Activated T-helper 1 cell treated with anti-CD3 and anti-CD28 coated beads, Interleukin-12 subunit alpha, Interleukin-12 subunit beta, Interleukin-2, Interleukin-4 antibody, amounts not matched to agents 30 ng/mL and 10 ng/mL and 1 ng/mL, durations not matched to agents 14 hours and 24 hours and 36 hours (primary cell): ENCODE results near the gene GULP1. TPM values are rescaled to one million over a fixed set of nuclear protein-coding genes. Genes with fewer than 3 reads are reported as not detected.

Experiments used
- DNase-seq: peaks from one replicate; pipeline ENCODE4 v3.0.0; 2021; ENCODE audit warnings: low spot score
- H3K27ac Mint-ChIP-seq: one replicate; pipeline ENCODE4 v1.8.0; 2021; ENCODE audit warnings: mild to moderate bottlenecking, mixed read lengths
- H3K27me3 Mint-ChIP-seq: one replicate; pipeline ENCODE4 v1.8.0; 2022; ENCODE audit warnings: mild to moderate bottlenecking, moderate library complexity, mixed read lengths; ENCODE audit not compliant: insufficient read depth
- H3K36me3 Mint-ChIP-seq: one replicate; pipeline ENCODE4 v1.8.0; 2021; ENCODE audit warnings: low read depth, mixed read lengths
- H3K4me1 Mint-ChIP-seq: one replicate; pipeline ENCODE4 v1.8.0; 2021; ENCODE audit warnings: low read depth, mixed read lengths
- H3K4me3 Mint-ChIP-seq: one replicate; pipeline ENCODE4 v1.8.0; 2021; ENCODE audit warnings: mild to moderate bottlenecking, moderate library complexity, mixed read lengths
- H3K9me3 Mint-ChIP-seq: one replicate; pipeline ENCODE4 v1.8.0; 2021; ENCODE audit warnings: mixed read lengths
- intact Hi-C: fragments of 100-400 bp; cut with micrococcal nuclease; formaldehyde crosslinking; loops from one replicate; pipeline ENCODE4 v1.15.1; 2024
- total RNA-seq: library from RNA; stranded (reverse); gene quantifications from 2 replicates; pipeline ENCODE4 v1.2.3, GENCODE V29; 2022

GULP1 gene
- total RNA-seq, 1 donor from 2014 or later: not detected

GRCh38 chr2:188629753-188630527, 338.3 kb downstream of the GULP1 start:
- intact Hi-C loops: no loop called here
- no peak for DNase-seq
- Mint-ChIP-seq H3K27ac (no peak overlapping the region), H3K27me3 (no peaks in the 10 kb centered on the region), H3K9me3 (no peaks in the 10 kb centered on the region), H3K36me3 (no peaks in the 10 kb centered on the region), H3K4me1 (no peaks in the 10 kb centered on the region), H3K4me3 (no peak overlapping the region)

- intact Hi-C loops: no loop called here
- H3K4me1 Mint-ChIP-seq: no peaks in the 10 kb centered on the region
These were observed 339.5 kb downstream of the GULP1 start for GRCh38 chr2:188631037-188631809.

GRCh38 chr2:188634656-188635055, 343.0 kb downstream of the GULP1 start:
- no peaks in the 10 kb centered on the region for H3K27me3 Mint-ChIP-seq
- H3K9me3 Mint-ChIP-seq: no peaks in the 10 kb centered on the region
- H3K36me3 Mint-ChIP-seq: no peaks in the 10 kb centered on the region
- no peaks in the 10 kb centered on the region for H3K4me1 Mint-ChIP-seq
- no peak for DNase-seq
- H3K27ac Mint-ChIP-seq: no peak overlapping the region
- no peak overlapping the region for H3K4me3 Mint-ChIP-seq
- intact Hi-C loops: no loop called here

More at GRCh38 chr2:188631037-188631809, 339.5 kb downstream of the GULP1 start:
- no peaks in the 10 kb centered on the region for H3K36me3 Mint-ChIP-seq
- H3K4me3 Mint-ChIP-seq: no peak overlapping the region
- no peak overlapping the region for H3K27ac Mint-ChIP-seq
- H3K9me3 Mint-ChIP-seq: no peaks in the 10 kb centered on the region
- DNase-seq: no peak
- no peaks in the 10 kb centered on the region for H3K27me3 Mint-ChIP-seq
